HepG2 (cell line): ENCODE measurements around the gene TFE3. TPM values are rescaled to one million over a fixed set of nuclear protein-coding genes. Genes with fewer than 3 reads are reported as not detected.

ENCODE experiments used
- CENPT ChIP-seq: sonication (generic); formaldehyde crosslinking; IDR thresholded peaks from 2 replicates; pipeline ENCODE4 v1.8.0; 2022; ENCODE audit warnings: low read depth, mild to moderate bottlenecking, moderate library complexity, missing genetic modification reagents
- FOXO1 ChIP-seq: sonication (generic); formaldehyde crosslinking; IDR thresholded peaks from 2 replicates; pipeline ENCODE4 v1.4.0; 2020; ENCODE audit warnings: missing genetic modification reagents
- KLF15 ChIP-seq: sonication (generic); formaldehyde crosslinking; IDR thresholded peaks from 2 replicates; pipeline ENCODE4 v1.8.1; 2023; ENCODE audit warnings: borderline replicate concordance, mild to moderate bottlenecking, inconsistent platforms, missing genetic modification reagents, mixed read lengths
- MTF2 ChIP-seq: sonication (generic); formaldehyde crosslinking; IDR thresholded peaks from 2 replicates; pipeline ENCODE4 v1.5.0; 2020; ENCODE audit warnings: missing genetic modification reagents, borderline replicate concordance
- NFAT5 ChIP-seq: sonication (generic); formaldehyde crosslinking; IDR thresholded peaks from 2 replicates; pipeline ENCODE4 v1.4.0; 2020; ENCODE audit warnings: missing genetic modification reagents
- NFIB ChIP-seq: sonication (generic); formaldehyde crosslinking; IDR thresholded peaks from 2 replicates; pipeline ENCODE4 v1.9.0; 2021; ENCODE audit warnings: missing genetic modification reagents, mild to moderate bottlenecking, borderline replicate concordance
- NR2F1 ChIP-seq, 2 experiments: fragments of 450-650 bp in 1 of 2; formaldehyde crosslinking in 1 of 2; IDR thresholded peaks; 2 replicates each; pipeline versions ENCODE4 v1.5.0 to v1.6.1; 2016 to 2020; ENCODE audit warnings: mild to moderate bottlenecking in 1 of 2, missing compliant biosample characterization in 1 of 2, missing genetic modification reagents in 1 of 2, moderate library complexity in 1 of 2
- PRMT3 ChIP-seq: sonication (generic); formaldehyde crosslinking; IDR thresholded peaks from 2 replicates; pipeline ENCODE4 v1.8.1; 2022; ENCODE audit warnings: low read depth, mild to moderate bottlenecking, moderate library complexity, missing genetic modification reagents, borderline replicate concordance
- SIX4 ChIP-seq: sonication (generic); formaldehyde crosslinking; IDR thresholded peaks from 2 replicates; pipeline ENCODE4 v1.4.0; 2020; ENCODE audit warnings: missing genetic modification reagents
- YEATS2 ChIP-seq: sonication (generic); formaldehyde crosslinking; IDR thresholded peaks from 2 replicates; pipeline ENCODE4 v1.4.0; 2020; ENCODE audit warnings: missing genetic modification reagents, borderline replicate concordance
- YY1 ChIP-seq: IDR thresholded peaks from 2 replicates; pipeline ENCODE4 v1.6.1; 2011; ENCODE audit warnings: low read length, low read depth, moderate library complexity, mild to moderate bottlenecking; ENCODE audit not compliant: insufficient read depth, insufficient replicate concordance
- ZFP82 ChIP-seq: sonication (generic); formaldehyde crosslinking; IDR thresholded peaks from 2 replicates; pipeline ENCODE4 v1.5.1; 2020; ENCODE audit warnings: mild to moderate bottlenecking, missing genetic modification reagents, borderline replicate concordance
- ZMYM4 ChIP-seq: sonication (generic); formaldehyde crosslinking; IDR thresholded peaks from 2 replicates; pipeline ENCODE4 v1.8.1; 2023; ENCODE audit warnings: mild to moderate bottlenecking, missing genetic modification reagents
- ZNF549 ChIP-seq: sonication (generic); formaldehyde crosslinking; IDR thresholded peaks from 2 replicates; pipeline ENCODE4 v1.5.0; 2020; ENCODE audit warnings: missing genetic modification reagents
- ZNF740 ChIP-seq: sonication (generic); formaldehyde crosslinking; IDR thresholded peaks from 2 replicates; pipeline ENCODE4 v1.4.0; 2020; ENCODE audit warnings: missing genetic modification reagents
- ZNF772 ChIP-seq: sonication (generic); formaldehyde crosslinking; IDR thresholded peaks from 2 replicates; pipeline ENCODE4 v1.5.0; 2020; ENCODE audit warnings: mild to moderate bottlenecking, missing genetic modification reagents
- polyA plus RNA-seq, 8 experiments: library from polyadenylated mRNA; depleted of rRNA in 3 of 8; stranded (reverse) in 7 of 8; unstranded in 1 of 8; fragments of >200 nt; fragmentation: Illumina TruSeq in 4 of 8; extraction: Trizol in 4 of 8; gene quantifications; 2 replicates each; pipeline versions ENCODE4 v1.2.1 to v1.2.3, GENCODE V29; 2011 to 2016; ENCODE audit warnings: low read depth in 4 of 8, missing spikeins in 1 of 8, mixed read lengths in 1 of 8; ENCODE audit not compliant: insufficient read depth in 1 of 8
- total RNA-seq, 5 experiments: library from RNA; depleted of rRNA; stranded (reverse); fragments of >200 nt; fragmentation: Illumina TruSeq; extraction: Trizol; gene quantifications; 2 replicates each; pipeline ENCODE4 v1.2.3, GENCODE V29; 2016; ENCODE audit warnings: low read depth in 1 of 5
- TF ChIP-seq, protein P1 (sequence below): IDR thresholded peaks from 2 replicates; pipeline ENCODE4 v1.6.1; 2012; ENCODE audit warnings: low read depth, low read length, improper control_type of control experiment
- TF ChIP-seq, protein P2 (sequence below): sonication (generic); formaldehyde crosslinking; IDR thresholded peaks from 2 replicates; pipeline ENCODE4 v1.8.1; 2022; ENCODE audit warnings: low read depth, mild to moderate bottlenecking, missing genetic modification reagents

Gene TFE3
- total and polyA plus RNA-seq, 2 of the 13 experiments (the other 11 are each of a cell fraction or from before 2014, with no cell fraction given): 8.3 to 12.3 TPM

DNA sequence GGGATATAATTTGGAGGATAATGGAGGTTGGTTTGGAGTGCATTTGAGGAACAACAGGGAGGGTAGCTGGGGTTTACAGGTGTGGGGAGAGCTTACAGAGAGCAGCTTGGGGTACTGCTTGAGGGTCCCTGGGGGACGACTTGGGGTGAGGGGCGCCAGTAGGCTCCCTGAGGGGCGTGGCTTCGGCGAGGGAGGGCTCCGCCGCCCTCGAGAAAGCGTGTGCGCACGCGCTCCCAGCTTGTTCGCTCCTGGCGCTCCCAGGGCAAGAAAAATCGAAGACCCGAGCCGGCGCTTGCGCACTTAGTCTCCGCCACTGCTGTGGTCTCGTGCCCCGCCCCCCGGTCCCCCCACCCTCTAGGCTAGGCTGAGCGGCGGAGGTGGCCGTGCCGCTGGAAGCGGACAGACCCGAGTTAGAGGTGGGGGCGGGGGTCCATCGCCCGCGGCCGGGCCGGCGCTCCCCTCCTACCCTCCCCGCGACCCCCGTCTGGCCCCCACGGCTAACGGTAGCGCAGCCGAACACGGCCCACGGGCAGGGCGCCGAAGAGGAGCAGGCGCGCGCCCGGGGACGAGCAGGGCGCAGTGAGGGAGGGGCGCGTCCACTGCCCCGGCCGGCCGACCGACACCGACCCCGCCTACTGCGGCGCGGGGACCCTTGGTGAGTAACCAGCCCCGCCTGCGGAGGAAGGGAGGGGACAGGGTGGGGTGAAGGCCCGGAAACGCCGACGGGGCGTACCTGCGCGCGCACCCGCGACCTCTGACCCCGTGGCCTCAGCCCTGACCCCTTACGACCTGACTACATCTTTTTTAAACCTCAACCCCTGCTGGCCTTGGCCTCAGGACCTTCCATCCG lies 10.3 kb upstream of the TFE3 start (continued):
- no peak for TF ChIP-seq ZFP82 (CRISPR knock-in tag)
- TF ChIP-seq NFAT5 (CRISPR knock-in tag): no peak
- TF ChIP-seq SIX4 (CRISPR knock-in tag): no peak
- no peak for TF ChIP-seq ZNF740 (CRISPR knock-in tag)
- TF ChIP-seq ZNF772 (CRISPR knock-in tag): no peak
- no peak for TF ChIP-seq MTF2 (CRISPR knock-in tag)
- TF ChIP-seq NR2F1 (CRISPR knock-in tag; IDR thresholded peaks at IDR 0.05): peak; percentile 70 to 86; a peak in 3 of 4 replicates
- no peak for TF ChIP-seq ZNF549
- no peak for TF ChIP-seq FOXO1 (CRISPR knock-in tag)
- TF ChIP-seq PRMT3 (CRISPR knock-in tag): no peak
- TF ChIP-seq, protein P1, sequence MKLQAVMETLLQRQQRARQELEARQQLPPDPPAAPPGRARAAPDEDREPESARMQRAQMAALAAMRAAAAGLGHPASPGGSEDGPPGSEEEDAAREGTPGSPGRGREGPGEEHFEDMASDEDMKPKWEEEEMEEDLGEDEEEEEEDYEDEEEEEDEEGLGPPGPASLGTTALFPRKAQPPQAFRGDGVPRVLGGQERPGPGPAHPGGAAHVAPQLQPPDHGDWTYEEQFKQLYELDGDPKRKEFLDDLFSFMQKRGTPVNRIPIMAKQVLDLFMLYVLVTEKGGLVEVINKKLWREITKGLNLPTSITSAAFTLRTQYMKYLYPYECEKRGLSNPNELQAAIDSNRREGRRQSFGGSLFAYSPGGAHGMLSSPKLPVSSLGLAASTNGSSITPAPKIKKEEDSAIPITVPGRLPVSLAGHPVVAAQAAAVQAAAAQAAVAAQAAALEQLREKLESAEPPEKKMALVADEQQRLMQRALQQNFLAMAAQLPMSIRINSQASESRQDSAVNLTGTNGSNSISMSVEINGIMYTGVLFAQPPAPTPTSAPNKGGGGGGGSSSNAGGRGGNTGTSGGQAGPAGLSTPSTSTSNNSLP: no peak
- TF ChIP-seq, protein P2, sequence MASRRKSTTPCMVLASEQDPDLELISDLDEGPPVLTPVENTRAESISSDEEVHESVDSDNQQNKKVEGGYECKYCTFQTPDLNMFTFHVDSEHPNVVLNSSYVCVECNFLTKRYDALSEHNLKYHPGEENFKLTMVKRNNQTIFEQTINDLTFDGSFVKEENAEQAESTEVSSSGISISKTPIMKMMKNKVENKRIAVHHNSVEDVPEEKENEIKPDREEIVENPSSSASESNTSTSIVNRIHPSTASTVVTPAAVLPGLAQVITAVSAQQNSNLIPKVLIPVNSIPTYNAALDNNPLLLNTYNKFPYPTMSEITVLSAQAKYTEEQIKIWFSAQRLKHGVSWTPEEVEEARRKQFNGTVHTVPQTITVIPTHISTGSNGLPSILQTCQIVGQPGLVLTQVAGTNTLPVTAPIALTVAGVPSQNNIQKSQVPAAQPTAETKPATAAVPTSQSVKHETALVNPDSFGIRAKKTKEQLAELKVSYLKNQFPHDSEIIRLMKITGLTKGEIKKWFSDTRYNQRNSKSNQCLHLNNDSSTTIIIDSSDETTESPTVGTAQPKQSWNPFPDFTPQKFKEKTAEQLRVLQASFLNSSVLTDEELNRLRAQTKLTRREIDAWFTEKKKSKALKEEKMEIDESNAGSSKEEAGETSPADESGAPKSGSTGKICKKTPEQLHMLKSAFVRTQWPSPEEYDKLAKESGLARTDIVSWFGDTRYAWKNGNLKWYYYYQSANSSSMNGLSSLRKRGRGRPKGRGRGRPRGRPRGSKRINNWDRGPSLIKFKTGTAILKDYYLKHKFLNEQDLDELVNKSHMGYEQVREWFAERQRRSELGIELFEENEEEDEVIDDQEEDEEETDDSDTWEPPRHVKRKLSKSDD (CRISPR knock-in tag): no peak
- TF ChIP-seq YEATS2 (CRISPR knock-in tag): no peak
- TF ChIP-seq CENPT (CRISPR knock-in tag): no peak
- no peak for TF ChIP-seq NFIB
- TF ChIP-seq ZMYM4 (CRISPR knock-in tag): peak; percentile 27; the same call in 1 of the 2 replicates
- TF ChIP-seq YY1: peak; percentile 20
- TF ChIP-seq KLF15 (CRISPR knock-in tag): no peak
